ENCODE measurements around the gene CXCL8. TPM values are rescaled to one million over a fixed set of nuclear protein-coding genes. Genes with fewer than 3 reads are reported as not detected.

Gene CXCL8
- total RNA-seq, 2 donors from 2014 or later: 0.94 to 2.0 TPM

- no peak overlapping the region for H3K4me3 Mint-ChIP-seq
- no peaks in the 10 kb centered on the region for H3K9me3 Mint-ChIP-seq
- no peak overlapping the region for H3K27ac Mint-ChIP-seq
- DNase-seq (no peak), ATAC-seq (replicated peaks in 1 of 2) (no peak)
- H3K27me3 Mint-ChIP-seq (ENCODE audit: low read depth): peaks cover 9% of the 10 kb centered on the region
- H3K36me3 Mint-ChIP-seq (ENCODE audit: insufficient read depth in 2 of 2): no peaks in the 10 kb centered on the region
- H3K4me1 Mint-ChIP-seq (ENCODE audit: low read depth): no peaks in the 10 kb centered on the region
Measured at GRCh38 chr4:73707269-73707875, 33.0 kb upstream of the CXCL8 start.

DNA sequence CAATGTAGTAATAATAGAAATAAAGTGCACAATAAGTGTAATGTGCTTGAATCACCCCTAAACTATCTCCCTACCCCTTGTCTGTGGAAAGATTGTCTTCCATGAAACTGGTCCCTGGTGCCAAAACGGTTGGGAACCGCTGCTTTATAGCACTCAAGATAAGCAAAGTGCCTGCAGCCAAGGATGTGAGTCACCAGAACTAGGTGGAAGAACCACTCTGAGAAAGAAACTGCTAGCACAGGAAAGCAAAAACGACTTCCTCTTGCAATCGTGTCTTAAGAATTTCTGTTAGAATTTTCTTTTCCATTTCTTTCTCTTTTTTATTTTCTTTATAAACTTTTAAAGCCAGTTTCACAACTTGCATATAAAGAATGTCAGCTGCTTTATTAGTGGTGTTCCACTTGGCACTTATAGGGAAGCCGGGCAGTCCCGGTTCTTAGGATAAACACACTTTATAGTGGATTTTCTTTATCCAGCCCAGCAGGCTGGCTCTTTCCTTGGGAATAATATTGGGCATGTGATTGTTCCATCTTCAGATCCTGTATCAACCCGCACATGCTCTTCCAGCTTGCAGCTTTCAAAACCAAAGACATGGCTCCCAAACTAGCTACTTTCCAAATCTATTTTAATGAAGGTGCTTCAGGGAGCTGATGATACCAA lies 32.3 kb upstream of the CXCL8 start:
- Mint-ChIP-seq H3K27me3 (ENCODE audit: low read depth) (peaks cover 10% of the 10 kb centered on the region), H3K4me3 (no peak overlapping the region), H3K9me3 (no peaks in the 10 kb centered on the region), H3K36me3 (ENCODE audit: insufficient read depth in 2 of 2) (no peaks in the 10 kb centered on the region), H3K4me1 (ENCODE audit: low read depth) (no peaks in the 10 kb centered on the region), H3K27ac (no peak overlapping the region)
- no peak for DNase-seq
- ATAC-seq (replicated peaks in 1 of 2): no peak

DNA sequence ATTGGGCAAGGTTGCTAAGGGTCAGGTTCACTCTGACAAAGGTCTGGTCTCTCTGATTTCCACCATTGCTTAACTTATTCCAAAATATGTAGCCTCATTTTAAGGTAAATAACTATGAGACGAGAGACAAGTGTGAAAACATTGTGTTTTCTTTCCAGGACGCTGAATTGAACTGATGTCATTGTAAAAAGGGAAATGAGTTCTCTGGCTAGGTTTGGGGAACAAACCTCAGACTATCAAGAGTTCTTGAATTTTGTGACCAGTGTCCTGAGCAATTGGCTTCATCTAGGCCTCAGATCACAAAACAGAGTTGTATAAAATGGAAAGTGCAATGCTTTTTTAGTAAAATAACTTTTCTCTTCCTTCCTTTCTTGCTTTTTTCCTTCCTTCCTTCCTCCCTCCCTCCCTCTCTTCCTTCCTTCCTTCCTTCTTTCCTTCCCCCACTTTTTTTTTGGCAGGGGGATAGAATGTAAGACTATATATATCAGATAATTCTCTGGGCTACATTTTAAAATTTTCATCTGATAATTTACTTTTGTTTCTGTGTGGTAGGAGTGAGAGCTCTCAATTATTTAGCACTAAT lies 30.8 kb upstream of the CXCL8 start:
- no peak for DNase-seq
- H3K36me3 Mint-ChIP-seq (ENCODE audit: insufficient read depth in 2 of 2): no peaks in the 10 kb centered on the region
- H3K27me3 Mint-ChIP-seq (ENCODE audit: low read depth): peaks cover 18% of the 10 kb centered on the region
- no peak for ATAC-seq (replicated peaks in 1 of 2)
- H3K4me3 Mint-ChIP-seq: no peak overlapping the region
- no peaks in the 10 kb centered on the region for H3K9me3 Mint-ChIP-seq
- no peak overlapping the region for H3K27ac Mint-ChIP-seq
- H3K4me1 Mint-ChIP-seq (ENCODE audit: low read depth): no peaks in the 10 kb centered on the region

- no peaks in the 10 kb centered on the region for H3K36me3 Mint-ChIP-seq (ENCODE audit: insufficient read depth in 2 of 2)
- no peak overlapping the region for H3K4me3 Mint-ChIP-seq
- no peaks in the 10 kb centered on the region for H3K9me3 Mint-ChIP-seq
- H3K27ac Mint-ChIP-seq: no peak overlapping the region
- no peak for DNase-seq
- peaks cover 18% of the 10 kb centered on the region for H3K27me3 Mint-ChIP-seq (ENCODE audit: low read depth)
- ATAC-seq (replicated peaks in 1 of 2): no peak
- H3K4me1 Mint-ChIP-seq (ENCODE audit: low read depth): no peaks in the 10 kb centered on the region
Measured at GRCh38 chr4:73710094-73710493, 30.3 kb upstream of the CXCL8 start.

DNA sequence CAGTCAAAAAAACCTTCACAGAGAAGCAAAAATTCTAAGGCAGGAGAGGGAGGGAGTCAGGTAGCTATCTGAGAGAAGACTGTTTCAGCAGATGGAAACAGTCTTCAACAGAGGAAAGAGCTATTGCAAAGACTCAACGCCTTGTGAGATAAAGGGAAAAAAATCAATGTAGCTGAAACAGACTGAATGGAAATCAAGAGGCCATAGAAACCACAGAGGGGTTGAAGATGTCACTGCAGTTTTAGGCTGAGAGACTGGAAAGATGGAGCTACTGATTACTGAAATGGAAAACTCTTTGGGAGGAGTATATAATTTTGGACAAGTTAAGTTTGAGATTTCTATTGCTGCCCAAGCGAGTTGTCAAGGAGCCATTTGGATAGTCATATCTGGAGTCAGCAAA lies 28.4 kb upstream of the CXCL8 start:
- Mint-ChIP-seq H3K4me1 (ENCODE audit: low read depth) (no peaks in the 10 kb centered on the region), H3K36me3 (ENCODE audit: insufficient read depth in 2 of 2) (no peaks in the 10 kb centered on the region), H3K27me3 (ENCODE audit: low read depth) (peaks cover 13% of the 10 kb centered on the region), H3K4me3 (no peak overlapping the region), H3K9me3 (no peaks in the 10 kb centered on the region), H3K27ac (no peak overlapping the region)
- DNase-seq (no peak), ATAC-seq (replicated peaks in 1 of 2) (no peak)

- Mint-ChIP-seq H3K9me3 (peaks cover 0 to 2% of the 10 kb centered on the region in 2 donors), H3K4me3 (no peak overlapping the region)
Measured at GRCh38 chr4:73713650-73714049, 26.7 kb upstream of the CXCL8 start.

GRCh38 chr4:73714647-73715046 lies 25.7 kb upstream of the CXCL8 start:
- ATAC-seq (replicated peaks in 1 of 2) (no peak), DNase-seq (no peak)
- Mint-ChIP-seq H3K4me1 (ENCODE audit: low read depth) (peaks cover 9% of the 10 kb centered on the region), H3K9me3 (peaks cover 0 to 2% of the 10 kb centered on the region in 2 donors), H3K4me3 (no peak overlapping the region), H3K27me3 (ENCODE audit: low read depth) (peaks cover 13% of the 10 kb centered on the region), H3K27ac (no peak overlapping the region), H3K36me3 (ENCODE audit: insufficient read depth in 2 of 2) (no peaks in the 10 kb centered on the region)

More at GRCh38 chr4:73713650-73714049, 26.7 kb upstream of the CXCL8 start:
- H3K4me1 Mint-ChIP-seq (ENCODE audit: low read depth): peaks cover 7% of the 10 kb centered on the region
- no peaks in the 10 kb centered on the region for H3K36me3 Mint-ChIP-seq (ENCODE audit: insufficient read depth in 2 of 2)
- peaks cover 13% of the 10 kb centered on the region for H3K27me3 Mint-ChIP-seq (ENCODE audit: low read depth)
- DNase-seq (no peak), ATAC-seq (replicated peaks in 1 of 2) (no peak)
- no peak overlapping the region for H3K27ac Mint-ChIP-seq

- no peak overlapping the region for H3K4me3 Mint-ChIP-seq
- no peaks in the 10 kb centered on the region for H3K36me3 Mint-ChIP-seq (ENCODE audit: insufficient read depth in 2 of 2)
- ATAC-seq (replicated peaks in 1 of 2): no peak
- H3K4me1 Mint-ChIP-seq (ENCODE audit: low read depth): peaks cover 9% of the 10 kb centered on the region
- peaks cover 0 to 2% of the 10 kb centered on the region in 2 donors for H3K9me3 Mint-ChIP-seq
- peaks cover 15% of the 10 kb centered on the region for H3K27me3 Mint-ChIP-seq (ENCODE audit: low read depth)
- no peak overlapping the region for H3K27ac Mint-ChIP-seq
- no peak for DNase-seq
Measured at GRCh38 chr4:73715659-73716058, 24.7 kb upstream of the CXCL8 start.

- peak; percentile 40 to 42 for ATAC-seq (replicated peaks in 1 of 2)
- DNase-seq: no peak
- no peak overlapping the region for H3K4me3 Mint-ChIP-seq
- no peak overlapping the region for H3K27ac Mint-ChIP-seq
- no peaks in the 10 kb centered on the region for H3K36me3 Mint-ChIP-seq (ENCODE audit: insufficient read depth in 2 of 2)
- H3K27me3 Mint-ChIP-seq (ENCODE audit: low read depth): peaks cover 13% of the 10 kb centered on the region
- peaks cover 0 to 4% of the 10 kb centered on the region in 2 donors for H3K9me3 Mint-ChIP-seq
- H3K4me1 Mint-ChIP-seq (ENCODE audit: low read depth): peaks cover 9% of the 10 kb centered on the region
Measured at GRCh38 chr4:73718375-73719373, 21.7 kb upstream of the CXCL8 start.

DNA sequence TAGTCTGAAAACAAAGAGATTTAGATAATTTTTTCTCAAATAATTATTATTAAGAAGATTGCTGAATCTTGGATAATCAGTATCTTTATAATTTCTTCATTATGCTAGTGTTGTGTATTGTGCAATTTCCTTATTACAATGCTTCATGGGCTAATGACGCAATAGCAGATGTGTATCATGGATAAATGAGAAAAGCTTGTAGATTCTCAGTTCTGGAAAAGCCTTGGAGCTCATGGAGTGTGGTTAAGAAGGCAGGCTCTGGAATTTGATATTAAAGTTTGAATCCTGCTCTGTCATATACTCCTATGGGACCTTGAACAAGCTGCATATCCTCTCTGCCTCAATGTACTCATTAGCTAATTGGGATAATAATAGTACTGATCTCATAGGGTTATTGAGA lies 18.9 kb upstream of the CXCL8 start:
- H3K9me3 Mint-ChIP-seq: peaks cover 0 to 4% of the 10 kb centered on the region in 2 donors
- DNase-seq (no peak), ATAC-seq (replicated peaks in 1 of 2) (no peak)
- peaks cover 9% of the 10 kb centered on the region for H3K4me1 Mint-ChIP-seq (ENCODE audit: low read depth)
- H3K4me3 Mint-ChIP-seq: no peak overlapping the region
- H3K27ac Mint-ChIP-seq: no peak overlapping the region
- H3K27me3 Mint-ChIP-seq (ENCODE audit: low read depth): peaks cover 7% of the 10 kb centered on the region
- H3K36me3 Mint-ChIP-seq (ENCODE audit: insufficient read depth in 2 of 2): no peaks in the 10 kb centered on the region

GRCh38 chr4:73721909-73722308 lies 18.5 kb upstream of the CXCL8 start:
- no peak for ATAC-seq (replicated peaks in 1 of 2)
- Mint-ChIP-seq H3K27ac (no peak overlapping the region), H3K4me3 (no peak overlapping the region), H3K4me1 (ENCODE audit: low read depth) (peaks cover 9% of the 10 kb centered on the region), H3K27me3 (ENCODE audit: low read depth) (peaks cover 7% of the 10 kb centered on the region), H3K36me3 (ENCODE audit: insufficient read depth in 2 of 2) (no peaks in the 10 kb centered on the region), H3K9me3 (peaks cover 0 to 4% of the 10 kb centered on the region in 2 donors)
- no peak for DNase-seq

DNA sequence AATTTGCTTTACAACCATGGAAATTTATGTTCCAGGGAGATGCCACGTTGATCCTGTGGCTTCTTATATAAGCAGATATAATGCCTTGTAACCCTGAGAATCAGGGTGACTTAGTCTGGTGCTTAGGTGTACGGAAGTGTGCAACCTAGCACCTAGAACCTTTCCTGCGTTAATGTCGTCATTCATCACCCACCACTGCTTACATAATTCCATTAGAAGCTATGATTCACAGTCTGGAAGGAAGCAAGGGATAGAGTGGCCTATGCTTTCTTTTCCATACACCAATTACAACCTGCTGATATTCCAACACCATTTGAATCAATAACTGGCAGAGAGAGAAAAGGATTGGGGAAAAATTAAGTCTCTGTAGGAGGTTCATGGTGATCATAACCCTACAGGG lies 17.3 kb upstream of the CXCL8 start:
- ATAC-seq (replicated peaks in 1 of 2) (no peak), DNase-seq (no peak)
- H3K4me1 Mint-ChIP-seq (ENCODE audit: low read depth): peaks cover 8% of the 10 kb centered on the region
- no peaks in the 10 kb centered on the region for H3K36me3 Mint-ChIP-seq (ENCODE audit: insufficient read depth in 2 of 2)
- no peak overlapping the region for H3K4me3 Mint-ChIP-seq
- H3K27ac Mint-ChIP-seq: no peak overlapping the region
- H3K9me3 Mint-ChIP-seq: peaks cover 0 to 2% of the 10 kb centered on the region in 2 donors
- H3K27me3 Mint-ChIP-seq (ENCODE audit: low read depth): peaks cover 7% of the 10 kb centered on the region

DNA sequence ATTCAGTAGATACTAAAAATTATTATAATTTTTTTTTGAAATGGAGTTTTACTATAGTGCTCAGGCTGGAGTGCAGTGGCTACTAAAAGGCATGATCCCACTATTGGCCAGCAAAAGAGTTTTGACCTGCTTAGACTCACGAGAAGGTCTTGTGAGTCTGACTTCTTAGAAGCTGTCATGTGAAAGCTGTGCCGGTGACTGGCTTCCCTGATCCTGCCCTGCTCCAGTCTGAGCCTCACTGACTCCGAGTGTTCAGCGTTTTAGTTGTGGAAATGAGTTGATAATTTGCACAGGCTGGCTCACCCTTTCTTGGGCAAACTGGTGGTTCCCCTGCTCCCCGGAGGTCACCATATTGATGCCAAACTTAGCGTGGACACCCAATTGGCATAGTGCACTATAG lies 16.4 kb upstream of the CXCL8 start:
- DNase-seq (no peak), ATAC-seq (replicated peaks in 1 of 2) (no peak)
- Mint-ChIP-seq H3K4me3 (no peak overlapping the region), H3K9me3 (peaks cover 0 to 2% of the 10 kb centered on the region in 2 donors), H3K27ac (no peak overlapping the region), H3K4me1 (ENCODE audit: low read depth) (no peaks in the 10 kb centered on the region), H3K27me3 (ENCODE audit: low read depth) (peaks cover 7% of the 10 kb centered on the region), H3K36me3 (ENCODE audit: insufficient read depth in 2 of 2) (no peaks in the 10 kb centered on the region)
